ENCODE measurements around the gene NPPC.
A peak's percentile ranks its signal among the peaks of the same experiment; 100 is the strongest.
"Not testable (repeated sequence)": the region's sequence is repeated elsewhere in the genome, so short reads cannot be mapped to it uniquely, and the experiment has no call there.

NPPC gene, protein sequence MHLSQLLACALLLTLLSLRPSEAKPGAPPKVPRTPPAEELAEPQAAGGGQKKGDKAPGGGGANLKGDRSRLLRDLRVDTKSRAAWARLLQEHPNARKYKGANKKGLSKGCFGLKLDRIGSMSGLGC

DNA sequence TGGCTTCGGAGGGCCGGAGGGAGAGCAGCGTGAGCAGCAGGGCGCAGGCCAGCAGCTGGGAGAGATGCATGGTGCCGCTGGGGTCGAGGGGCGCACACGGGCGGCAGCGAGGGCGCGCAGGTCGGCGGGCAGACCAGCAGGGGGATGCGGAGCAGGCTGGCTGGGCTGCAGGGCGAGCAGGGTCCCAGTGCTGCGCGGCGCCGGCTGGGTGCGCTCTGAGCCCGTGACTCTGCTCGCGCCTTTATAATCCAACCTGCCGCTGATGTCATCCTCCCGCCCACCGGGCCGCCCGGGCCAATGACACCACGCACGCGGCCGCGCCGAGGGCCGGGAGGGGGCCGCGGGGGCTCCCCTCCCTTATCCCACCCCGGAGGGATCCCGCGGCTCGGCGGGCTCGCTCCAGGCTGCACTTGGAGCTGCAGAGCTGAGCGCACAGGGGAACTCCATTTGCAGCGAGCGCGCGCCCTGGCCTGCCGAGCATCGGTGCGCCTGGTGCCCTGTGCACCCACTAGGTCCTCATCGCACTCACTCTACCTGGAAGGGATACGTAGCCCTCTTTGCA, at the start of gene NPPC:
Gene NPPC, minus strand, starts transcription at position 217 of the 562 bp plus-strand sequence. Its CDS starts 147 bp downstream, at position 70.
- peak in 1 of 2 experiments; percentile 31 for DNase-seq

DNA sequence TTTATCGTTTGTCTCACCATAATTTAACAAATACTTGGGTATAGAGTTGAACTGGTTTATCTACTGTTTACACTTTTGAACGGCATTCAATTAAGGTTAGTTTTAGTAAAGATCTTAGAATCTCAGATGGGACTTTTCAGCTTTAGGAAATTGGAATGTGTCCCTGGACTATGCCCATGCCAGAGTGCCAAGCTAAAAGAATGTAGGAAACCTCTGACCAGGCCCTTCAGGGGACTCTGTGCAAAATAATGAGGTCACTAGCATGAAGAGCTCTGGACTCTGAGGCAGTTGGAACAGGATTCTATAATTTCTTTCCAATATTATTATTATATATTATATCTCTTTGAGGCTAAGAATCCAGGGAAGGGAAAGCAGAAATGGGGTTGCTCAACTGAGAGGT, 48.8 kb upstream of the NPPC start:
- no peak for DNase-seq

DNA sequence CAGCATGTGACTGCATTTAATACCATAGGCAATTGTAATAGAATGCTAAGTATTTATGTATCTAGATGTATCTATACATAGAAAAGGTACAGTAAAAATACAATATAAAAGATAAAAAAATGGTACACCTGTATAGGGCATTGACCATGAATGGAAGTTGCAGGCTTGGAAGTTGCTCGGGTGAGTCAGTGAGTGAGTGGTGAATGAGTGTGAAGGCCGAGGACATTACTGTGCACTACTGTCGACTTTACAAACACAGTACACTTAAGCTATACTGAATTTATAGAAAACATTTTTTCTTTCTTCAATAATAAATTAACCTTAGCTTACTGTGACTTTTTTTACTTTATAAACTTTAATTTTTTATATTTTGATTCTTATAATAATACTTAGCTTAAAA, 44.3 kb upstream of the NPPC start:
- DNase-seq = no peak

DNA sequence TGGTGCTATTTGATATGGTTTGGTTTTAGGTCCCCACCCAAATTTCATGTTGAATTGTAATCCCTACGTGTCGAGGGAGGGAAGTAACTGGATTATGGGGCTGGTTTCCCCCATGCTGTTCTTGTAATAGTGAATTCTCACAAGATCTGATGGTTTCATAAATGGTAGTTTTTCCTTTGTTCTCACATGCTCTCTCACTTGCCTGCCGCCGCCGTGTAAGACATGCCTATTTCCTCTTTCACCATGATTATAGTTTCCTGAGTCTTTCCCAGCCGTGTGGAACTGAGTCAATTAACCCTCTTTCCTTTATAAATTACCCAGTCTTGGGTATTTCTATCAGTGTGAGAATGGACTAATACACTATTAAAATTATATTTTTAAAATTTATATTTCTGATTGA, 42.6 kb upstream of the NPPC start:
- no peak for DNase-seq

DNA sequence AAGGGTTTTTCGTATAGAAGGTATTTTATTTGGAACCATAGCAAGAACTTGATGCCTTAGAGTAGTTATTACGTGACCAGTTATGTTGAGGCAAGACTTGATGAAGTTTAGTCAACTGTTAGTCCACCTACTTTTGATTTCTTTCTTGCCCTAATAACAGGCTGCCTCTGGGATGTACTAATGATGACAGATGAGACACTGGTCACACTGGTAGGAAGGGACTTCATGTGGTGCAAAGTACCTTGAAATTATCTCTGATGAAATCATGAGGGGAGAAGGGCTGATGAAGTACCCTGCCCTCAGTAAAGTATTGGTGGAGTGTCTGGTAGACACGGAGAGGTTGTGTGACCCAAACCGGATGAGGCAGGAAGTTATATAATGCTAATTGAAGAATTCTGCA, 40.7 kb upstream of the NPPC start:
- no peak for DNase-seq

DNA sequence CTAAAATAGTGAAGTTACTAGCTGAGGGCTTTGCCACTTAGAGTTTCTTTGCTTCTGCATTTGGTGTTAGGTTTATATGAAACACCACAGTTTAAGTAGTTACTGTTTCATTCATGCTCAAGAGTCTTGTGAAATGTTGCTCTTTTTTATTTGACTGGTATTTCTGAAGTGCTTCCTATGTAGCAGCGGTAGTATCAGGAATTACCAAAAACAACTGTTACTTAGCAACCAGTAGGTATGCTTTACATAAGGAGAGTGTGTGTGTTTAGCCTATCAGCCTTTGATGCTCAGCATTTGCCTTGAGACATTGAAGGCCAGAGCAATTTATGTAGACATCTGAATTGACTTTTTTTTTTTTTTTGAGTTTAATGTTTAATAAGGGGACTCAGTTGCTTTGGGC, 38.9 kb upstream of the NPPC start:
- DNase-seq = no peak

DNA sequence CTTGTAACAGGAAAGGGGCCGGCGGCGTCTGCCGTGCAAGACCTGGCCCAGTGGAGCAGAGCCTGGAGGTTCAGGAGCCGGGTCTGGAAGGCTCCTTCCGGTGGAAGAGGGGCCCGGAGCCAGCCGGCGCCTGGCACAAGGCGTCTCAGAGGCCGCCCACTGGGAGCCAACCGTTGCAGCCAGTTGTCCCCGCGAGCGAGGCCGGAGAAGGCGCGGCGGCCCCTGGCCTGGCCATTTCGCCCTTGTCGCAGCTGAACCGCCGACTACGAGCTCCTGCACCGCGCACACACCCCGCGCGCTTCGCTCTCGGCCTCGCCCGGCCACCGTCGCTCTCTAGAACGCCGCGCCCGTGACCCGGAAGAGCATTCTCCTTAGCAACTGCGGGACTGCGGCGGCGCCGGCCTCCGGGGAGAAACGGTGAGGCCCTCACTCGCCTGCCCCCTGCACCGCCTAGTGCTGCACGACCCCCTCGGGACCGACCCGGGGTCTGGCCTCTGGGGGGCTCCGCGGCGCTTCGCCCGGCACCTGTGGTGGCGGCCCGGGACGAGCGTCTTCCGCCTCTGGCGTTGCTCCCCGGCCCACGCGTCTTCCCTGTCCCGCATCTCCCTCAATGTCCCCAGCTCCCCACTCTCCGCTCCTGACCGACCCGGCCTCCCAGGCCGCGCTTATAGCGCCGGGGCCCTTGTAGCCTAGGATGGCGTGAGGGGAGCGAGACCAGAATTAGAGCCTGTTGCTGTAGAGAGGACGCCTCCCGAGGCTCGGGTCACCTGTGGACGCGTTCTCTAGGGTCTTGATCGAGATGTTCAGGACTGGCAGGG, 35.4 kb upstream of the NPPC start, which contains the start of gene DIS3L2:
Gene DIS3L2, plus strand, starts transcription at position 365 of the 818 bp plus-strand sequence. CDS start 53,215 bp downstream, outside the sequence.
- peak; percentile 31 to 73 for DNase-seq

DNA sequence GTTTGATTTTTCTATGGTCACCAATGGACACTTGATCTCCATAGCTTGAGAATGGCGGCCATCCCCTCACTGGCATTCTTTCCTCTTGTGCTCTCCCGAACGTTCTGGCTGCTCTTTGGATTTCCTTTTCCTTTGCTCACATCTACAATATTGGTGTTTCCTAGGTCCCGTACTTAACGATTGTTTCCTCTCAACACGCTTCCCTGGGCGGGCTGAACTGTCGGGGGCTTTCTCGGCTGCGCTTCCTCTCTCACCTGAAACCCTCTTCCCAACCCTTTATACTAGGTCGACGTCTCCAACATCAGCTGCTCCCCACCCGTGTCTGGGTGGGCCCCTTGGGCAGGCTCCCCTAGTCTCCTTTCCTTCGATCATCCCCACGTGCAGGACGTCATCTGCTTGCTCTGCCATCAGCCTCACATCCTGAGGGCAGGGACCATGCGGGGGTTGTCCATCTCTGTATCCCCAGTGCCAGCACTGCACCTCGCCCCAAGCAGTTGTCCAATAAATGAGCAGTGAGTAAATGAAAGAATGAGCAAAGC, 34.7 kb upstream of the NPPC start:
- DNase-seq = no peak

DNA sequence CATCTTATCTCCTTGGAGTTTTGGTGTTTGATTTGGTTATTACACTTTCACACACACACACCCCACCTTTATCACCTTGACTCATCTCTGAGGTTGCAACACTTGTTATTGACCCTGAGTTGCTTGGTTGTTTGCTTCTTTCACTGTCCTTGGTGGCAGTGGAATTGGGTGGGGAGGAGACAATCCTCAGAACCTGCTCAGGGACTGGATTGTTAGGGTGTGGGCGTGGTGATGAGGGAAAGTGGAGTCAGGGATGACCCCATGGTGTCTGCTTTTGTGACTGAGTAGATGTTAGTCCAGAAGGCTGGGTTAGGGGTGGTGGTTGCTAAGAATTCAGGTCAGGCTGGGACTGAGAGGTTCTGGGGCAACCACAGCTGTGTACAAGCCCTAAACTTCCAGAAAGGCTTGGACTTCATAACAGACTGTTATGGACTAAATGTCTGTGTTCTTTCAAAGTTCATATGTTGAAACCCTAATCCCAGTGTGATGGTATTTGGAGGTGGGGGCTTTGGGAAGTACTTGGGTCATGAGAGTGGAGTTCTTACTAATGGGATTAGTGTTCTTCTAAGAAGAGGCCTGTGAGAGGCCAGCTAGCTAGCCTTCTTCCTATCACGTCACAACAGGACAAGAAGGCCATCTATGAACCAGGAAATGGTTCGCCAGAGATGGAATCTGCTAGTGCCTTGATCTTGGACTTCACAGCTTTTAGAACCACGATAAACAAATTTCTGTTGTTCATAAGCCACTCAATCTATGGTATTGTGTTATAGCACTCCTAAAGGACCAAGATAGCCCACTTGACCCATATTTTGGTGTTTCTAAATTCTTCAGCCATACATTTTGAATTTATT, 31.9 kb upstream of the NPPC start:
- DNase-seq = no peak

DNA sequence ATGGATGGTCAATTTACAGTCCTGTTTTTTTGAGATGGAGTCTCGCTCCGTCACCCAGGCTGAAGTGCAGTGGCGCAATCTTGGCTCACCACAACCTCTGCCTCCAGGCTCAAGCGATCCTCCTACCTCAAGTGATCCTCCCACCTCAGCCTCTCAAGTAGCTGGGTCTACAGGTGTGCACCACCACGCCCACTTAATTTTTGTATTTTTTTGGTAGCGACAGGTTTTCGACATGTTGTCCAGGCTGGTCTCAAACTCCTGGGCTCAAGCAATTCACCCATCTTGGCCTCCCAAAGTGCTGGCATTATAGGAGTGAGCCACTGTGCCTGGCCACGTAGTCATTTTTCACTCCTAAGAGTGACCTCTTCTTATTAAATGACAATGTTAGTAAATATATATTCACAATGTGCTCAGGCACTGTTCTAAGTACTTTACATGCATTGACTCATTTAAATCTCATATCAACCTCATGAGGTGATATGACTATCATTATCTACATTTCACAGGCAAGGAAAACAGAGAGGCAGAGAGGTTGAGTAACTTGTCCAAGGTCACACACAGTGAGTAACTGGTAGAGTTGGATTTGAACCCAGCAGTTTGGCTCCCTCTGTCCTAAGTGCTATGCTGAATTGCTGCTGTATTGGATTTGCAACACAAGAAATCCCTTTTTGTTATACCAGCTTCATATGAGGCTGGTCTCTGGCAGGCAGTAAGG, 29.7 kb upstream of the NPPC start:
- DNase-seq = no peak

DNA sequence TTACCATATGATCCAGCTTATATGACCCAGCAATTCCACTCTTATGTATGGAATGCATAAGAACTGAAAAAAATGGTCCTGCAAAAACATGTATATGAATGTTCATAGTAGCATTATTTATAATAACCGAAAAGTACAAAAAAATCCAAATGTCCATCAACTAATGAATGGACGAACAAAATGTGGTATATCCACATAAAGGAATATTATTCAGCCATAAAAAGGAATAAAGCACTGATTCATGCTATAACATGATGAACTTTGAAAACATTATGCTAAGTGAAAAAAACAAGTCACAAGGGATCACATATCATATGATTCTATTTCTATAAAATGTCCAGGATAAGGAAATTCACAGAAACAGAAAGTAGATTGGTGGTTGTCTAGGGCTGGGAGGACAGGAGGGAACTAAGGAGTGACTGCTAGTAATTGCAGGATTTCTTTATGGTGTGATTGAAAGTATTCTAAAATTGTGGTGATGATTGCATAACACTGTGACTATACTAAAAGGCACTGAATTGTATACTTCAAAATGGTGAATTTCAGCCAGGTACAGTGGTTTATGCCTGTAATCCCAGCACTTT, 25.3 kb upstream of the NPPC start:
- no peak for DNase-seq

DNA sequence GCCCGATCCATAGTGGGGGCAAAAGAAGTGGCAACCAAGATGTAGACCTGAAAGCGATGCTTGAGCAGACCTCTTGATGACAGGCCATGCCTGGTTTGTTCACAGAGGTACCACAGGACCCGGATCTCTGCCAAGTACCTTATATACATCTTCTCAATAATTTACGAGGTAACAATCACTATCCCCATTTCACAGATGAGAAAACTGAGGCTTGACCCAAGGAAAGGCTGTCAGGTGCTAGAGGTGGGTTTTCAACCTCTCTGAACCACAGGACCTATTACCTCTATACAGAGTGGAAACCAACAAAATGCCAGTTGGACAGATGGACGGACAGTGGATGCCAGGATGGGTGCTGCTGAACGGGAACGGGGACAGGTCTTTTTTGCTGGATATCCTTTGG, 21.5 kb upstream of the NPPC start:
- DNase-seq = no peak

DNA sequence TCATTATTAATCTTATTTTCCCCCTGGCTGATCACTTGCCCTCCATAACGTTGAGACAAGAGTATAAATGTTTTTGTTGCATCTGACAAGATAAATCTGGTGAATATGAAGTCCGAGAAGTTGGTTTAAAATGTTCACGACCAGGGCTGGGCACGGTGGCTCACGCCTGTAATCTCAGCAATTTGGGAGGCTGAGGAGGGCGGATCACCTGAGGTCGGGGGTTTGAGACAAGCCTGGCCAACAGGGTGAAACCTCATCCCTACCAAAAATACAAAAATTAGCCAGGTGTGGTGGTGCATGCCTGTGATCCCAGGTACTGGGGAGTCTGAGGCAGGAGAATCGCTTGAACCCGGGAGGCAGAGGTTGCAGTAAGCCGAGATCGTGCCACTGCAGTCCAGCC, 20.9 kb upstream of the NPPC start:
- not testable (repeated sequence) for DNase-seq

DNA sequence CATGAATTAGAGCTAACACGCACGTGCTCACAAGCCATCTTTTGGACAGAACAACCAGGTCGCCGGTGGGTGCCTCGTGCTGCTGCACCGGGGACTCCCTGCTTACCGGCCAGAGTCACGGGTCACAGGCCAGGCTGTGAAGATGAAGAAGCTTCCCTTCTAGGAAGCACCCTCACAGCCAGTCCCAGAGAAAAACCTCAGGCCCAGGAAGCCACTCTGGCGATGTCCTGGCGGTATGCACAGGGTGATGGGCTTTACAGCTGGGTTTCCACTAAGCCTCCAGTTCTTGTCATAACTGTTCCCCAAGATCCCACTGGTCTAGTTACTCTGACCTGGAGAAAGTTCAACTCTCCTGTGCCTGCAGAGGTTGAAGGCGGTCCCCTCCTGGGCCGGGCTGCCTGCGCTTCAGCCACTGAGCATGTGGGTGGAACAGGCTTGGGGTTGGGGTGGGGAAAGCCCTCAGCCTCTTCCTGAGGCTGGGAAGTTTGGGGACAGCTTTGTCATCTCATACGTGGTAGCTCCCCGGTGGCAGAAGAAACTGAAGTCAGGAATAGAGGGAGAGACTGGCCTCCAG, 20.1 kb upstream of the NPPC start:
- DNase-seq = no peak

DNA sequence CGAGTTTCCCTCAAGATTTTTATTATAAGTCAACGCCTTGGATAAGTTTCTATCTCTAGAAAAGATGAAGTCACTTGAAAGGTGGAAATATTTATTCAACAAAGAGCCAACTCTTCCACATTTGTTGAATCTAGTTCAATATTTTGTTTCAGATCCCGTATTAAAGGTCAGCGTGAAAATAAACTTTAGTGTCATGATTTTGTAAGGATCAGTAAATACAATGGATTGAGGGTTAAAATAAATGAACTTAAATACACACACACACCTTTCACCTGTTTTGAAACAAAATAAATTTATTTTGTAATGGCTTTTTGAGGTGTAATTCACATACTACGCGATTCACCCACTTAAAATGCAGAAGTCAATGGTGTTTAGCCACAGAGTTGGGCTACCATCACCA, 16.0 kb upstream of the NPPC start:
- no peak for DNase-seq

DNA sequence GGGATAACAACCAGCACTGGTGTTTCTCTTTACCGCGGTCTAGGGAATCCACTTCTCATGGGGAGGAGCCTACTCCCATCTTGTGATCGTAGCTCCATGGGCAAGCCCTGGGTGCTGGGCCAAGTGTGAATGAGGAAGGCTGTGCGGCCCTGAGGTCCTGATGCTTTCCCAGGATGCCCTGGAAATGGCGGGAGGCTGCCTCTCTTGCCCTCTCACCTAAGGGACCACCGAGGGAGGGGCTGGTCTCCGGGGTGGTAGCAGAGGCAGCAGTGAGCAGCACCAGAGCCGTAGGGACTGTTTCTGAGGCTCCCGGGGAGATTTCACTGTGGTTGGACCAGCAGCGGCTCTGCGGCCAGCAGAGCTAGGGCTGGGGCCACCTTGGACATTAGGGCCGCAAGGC, 15.5 kb upstream of the NPPC start:
- DNase-seq = no peak

DNA sequence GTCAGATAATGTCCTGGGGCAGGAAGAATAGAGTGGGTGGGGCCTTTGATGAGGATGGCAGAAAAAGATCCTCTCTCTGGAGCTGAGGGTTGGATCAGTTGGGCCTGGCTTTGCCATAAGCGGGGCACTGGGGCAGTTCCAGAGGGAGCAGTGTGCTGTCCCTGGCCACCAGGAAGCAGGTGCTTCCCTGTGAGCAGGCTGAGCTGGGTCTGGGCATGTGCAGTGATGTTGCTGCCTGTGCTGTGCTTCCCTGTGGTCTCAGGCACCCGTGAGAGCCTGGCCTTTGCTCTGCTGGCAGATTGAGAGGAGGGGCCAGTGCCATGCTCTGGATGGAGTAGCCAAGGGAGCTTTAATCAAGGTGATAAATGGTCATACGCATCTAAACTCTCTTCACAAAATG, 14.6 kb upstream of the NPPC start:
- no peak for DNase-seq

DNA sequence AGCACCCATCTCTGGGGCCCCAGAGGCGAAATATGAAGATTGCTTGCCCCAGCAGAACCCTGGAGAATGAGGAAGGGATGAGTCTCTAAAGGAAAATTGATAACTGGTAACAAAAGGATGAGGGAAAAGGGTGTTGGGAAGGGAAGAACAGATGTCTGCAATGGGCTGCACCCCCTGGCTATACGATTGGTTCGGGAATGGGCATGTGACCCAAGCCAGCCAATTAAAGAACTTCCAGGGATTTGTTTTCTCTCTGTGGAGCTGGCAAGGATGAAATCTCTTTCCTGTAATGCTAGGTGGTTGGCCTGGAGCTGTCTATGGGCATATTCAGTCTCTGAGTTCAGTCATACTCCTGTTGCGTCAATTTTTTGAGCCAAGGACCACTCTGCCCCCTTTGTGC, 12.8 kb upstream of the NPPC start:
- no peak for DNase-seq

DNA sequence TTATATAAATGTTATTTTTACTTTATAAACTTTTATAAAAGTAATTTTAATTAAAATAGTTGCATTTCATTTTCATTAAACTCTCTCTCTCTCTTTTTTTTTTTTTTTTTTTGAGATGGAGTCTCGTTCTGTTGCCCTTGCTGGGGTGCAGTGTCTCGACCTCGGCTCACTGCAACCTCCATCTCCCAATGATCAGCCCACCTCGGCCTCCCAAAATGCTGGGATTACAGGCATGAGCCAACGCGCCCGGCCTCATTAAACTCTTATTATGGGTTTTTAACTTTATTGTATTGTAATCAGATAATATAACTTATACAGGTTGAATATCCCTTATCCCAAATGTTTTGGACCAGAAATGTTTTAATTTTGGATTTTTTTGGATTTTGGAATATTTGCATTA, 10.9 kb upstream of the NPPC start:
- no peak for DNase-seq

DNA sequence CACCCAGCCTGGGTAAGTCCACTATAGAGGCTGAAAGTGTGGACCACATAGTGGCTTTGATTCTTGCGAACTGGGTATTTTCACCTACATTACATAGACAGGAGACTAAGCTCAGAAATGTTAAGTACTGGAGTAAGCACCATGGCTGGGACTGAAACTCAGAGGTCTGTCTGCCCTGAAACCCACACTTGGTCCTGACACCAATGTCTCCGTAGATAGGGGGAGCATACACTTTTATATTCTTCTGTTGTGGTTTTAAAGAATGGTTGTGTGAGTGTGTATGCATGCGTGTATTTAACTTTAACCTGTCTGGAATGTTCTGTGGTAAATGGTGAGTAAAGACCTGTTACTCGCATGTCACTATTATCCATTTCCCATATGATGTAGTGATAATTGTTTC, 10.3 kb upstream of the NPPC start:
- DNase-seq = no peak

DNA sequence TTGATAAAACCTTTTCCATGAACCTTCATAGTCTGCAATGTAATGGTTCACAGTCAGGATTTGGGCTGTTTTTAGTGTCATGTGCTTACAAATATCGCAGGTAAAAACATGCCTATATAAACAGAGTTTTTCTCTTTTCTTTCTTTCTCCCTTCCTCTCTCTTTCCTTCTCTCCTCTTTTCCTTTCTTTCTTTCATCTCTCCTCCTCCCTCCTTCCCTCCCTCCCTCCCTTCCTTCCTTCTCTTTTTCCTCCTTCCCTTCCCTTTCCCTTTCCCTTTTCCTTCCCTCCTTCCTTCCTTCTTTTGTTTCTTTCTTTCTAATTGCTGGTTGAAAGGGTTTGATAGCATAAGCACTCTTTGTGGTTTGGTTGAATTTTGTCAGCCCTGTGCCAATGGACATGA, 9.6 kb upstream of the NPPC start:
- no peak for DNase-seq

DNA sequence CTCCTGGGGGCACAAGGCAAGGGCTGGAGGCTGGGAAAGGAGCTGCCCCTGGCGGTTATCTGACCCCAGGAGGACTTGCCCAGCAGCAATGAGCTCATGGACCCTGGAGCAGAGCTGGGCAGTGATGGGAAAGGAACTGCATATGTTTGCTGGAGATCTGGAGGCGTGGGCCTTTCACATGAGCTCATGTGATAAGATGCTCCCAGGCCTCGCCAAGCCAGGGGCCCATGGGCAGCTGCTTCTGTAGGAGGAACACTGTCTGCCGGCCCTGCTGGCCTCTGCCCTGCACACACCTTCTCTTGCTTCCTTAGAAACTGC, 9.0 kb upstream of the NPPC start:
- no peak for DNase-seq

Data from NCI-H446 (cell line).